NCI-H2196 (cell line): ENCODE data around the gene CHST3.
"Not testable (repeated sequence)": the region's sequence is repeated elsewhere in the genome, so short reads cannot be mapped to it uniquely, and the experiment has no call there.

Experiments
- DNase-seq: peaks from one replicate; lab custom pipeline; 2025; ENCODE audit not compliant: unreplicated experiment; lab: John Stamatoyannopoulos, UW

CHST3 gene

DNA sequence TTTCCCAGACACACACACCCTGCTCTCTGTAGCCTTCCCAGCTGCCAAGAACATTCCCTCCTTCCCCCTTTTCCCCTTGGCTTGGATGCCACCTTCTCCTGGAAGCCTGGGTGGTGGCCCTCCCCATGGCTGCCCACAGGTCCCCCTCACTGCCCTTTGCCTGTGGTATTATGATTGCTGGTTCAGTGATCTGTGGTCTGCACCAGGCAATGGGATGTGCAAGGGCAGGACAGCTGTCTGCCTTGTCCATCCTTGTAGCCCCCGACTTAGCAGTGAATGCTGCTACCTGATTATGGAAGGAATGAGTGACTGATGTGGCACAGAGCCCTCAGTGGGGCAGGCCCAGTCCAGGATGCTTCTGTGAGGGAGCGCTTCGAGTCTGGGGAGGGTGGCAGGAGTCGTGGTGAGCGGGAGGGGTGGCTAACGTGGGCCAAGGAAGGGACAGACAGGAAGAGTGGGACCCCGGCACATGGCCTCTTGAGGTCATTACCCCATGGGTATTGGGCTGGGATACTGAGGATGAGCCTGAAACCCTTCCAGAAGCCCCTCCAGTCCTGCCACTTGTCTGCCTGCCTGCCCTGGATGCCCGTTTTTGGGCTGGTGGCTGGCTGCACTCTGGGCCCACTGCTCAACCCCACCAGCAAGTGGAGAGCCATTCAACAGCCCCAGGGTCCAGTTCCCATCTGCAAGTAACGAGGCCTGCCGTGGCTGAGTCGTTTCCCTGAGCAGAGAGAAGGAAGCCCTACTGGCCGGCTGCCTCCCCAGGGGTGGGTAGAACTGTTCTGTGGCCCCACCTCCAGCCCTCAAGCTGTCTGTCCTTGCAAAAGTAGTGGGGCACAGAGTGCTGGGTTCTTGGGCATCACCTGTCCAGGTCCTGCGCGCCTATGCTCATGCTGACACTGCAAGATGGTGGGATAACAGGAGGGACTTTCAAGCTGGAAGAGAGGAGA lies 8.8 kb downstream of the CHST3 start:
- no peak for DNase-seq

GRCh38 chr10:71973777-71974488 lies 9.7 kb downstream of the CHST3 start:
- DNase-seq: no peak

DNA sequence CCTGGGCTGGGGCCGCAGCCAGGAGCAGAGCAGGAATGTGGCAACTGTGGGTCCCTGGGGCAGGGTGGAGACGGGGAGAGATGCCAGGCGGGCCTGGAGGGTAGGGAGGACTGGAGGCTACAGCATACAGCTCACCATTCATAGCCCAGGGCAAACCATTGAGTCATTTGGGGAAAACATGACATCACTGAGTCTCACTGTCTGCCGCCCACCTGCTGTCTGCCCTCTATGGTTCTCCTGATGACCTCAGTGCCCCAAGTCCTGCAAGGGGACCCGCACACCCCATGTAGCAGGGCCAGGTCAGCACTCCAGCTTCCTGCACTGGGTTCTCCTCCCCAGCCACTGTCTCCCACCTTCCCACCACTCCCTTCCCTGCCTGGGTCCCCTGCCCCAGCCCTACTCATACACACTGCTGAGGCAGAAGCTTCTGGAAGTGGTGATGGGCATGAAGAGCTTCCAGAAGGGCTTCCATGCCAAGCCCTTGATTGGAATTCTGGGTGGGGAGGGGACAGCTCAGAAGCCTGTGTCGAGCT lies 10.4 kb downstream of the CHST3 start:
- no peak for DNase-seq

DNA sequence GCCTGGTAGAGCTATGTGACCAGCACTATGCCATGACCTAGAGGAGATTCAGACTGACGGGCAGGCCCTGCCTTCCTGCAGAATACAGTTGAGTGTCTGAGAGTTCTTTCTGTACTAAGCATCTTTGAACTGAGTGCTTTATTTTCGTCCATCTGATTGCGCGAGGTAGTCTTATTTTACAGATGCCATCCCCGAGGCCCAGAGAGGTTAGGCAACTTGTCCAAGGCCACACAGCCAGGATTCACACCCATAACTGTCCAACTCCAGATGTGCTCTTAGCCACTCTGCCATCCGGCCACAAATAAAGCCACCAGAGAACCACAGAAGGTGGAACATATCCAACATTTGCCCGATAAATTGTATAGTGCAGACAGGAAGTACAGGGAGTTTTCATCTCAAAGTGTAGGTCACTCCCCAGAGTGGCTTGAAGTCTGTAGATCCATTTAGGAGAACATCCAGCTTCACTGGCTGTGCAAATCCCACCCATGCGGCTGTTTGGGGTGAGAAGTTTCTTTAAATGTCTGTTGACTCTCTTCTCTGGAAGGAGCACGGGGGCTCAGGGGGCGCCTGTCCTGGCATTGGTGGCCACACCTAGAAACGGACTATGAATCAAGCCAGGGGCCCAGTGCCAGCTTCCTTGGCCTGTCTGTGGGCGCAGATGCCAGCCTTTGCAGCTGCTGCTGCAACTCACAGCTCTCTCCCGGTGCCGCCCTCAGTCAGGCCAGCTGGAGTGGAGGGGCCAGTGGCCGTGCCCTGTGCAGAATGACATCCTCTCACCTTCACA lies 11.1 kb downstream of the CHST3 start:
- DNase-seq: peak; percentile 51

DNA sequence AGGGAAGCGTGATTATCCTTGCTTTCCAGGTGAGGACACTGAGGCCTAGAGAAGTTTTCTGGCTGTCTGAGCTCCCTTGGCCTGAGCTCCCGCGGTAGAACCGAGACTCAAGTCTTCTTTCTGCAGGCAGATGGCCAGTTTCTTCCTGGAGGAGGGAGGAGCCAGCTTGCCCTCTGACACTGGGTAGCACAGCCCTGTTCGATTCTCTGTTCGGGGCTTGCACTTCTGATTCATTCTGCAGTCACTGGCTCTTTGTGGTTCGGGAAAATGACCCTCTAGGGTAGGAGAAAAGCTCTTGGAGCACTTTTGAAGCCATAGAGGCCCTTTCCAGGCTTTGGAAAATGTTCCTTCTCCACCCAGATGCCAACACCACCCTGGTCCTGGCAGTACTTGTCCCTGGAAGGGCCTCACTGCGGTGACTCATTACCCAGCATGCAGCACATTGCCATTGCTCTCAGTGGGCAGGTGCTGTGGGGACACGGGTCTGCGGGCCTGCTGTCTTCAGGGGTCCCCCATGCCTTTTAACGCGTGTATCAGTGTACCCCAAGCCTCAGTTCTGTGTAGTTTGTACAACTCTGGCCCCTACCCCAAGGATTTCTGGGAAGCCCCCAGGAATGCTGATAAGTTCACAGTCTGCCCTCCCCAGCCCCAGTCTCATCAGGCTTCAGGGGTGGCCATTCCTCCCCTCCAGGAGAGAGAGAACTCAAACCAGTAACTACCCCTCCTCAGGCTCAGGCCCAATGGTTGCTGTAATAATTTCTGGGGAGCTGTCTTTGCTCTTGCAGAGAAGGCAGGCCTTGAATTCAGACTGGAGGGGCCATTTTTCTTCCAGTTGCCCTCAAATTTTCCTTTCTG lies 11.9 kb downstream of the CHST3 start:
- peak; percentile 51 for DNase-seq

DNA sequence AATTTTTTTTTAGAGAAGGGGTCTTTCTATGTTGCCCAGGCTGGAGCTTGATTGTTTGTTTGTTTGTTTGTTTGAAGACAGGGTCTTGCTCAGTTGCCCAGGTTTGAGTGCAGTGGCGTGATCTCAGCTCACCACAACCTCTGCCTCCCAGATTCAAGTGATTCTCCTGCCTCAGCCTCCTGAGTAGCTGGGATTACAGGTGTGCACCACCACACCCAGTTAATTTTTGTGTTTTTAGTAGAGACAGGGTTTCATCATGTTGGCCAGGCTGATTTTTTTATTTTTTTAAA lies 13.4 kb downstream of the CHST3 start:
- DNase-seq: not testable (repeated sequence)

GRCh38 chr10:71978476-71978875 lies 14.3 kb downstream of the CHST3 start:
- no peak for DNase-seq

GRCh38 chr10:71978988-71979691 lies 14.9 kb downstream of the CHST3 start:
- DNase-seq: no peak

GRCh38 chr10:71979692-71980062 lies 15.5 kb downstream of the CHST3 start:
- DNase-seq: no peak

GRCh38 chr10:71980181-71981014 lies 16.2 kb downstream of the CHST3 start:
- no peak for DNase-seq

DNA sequence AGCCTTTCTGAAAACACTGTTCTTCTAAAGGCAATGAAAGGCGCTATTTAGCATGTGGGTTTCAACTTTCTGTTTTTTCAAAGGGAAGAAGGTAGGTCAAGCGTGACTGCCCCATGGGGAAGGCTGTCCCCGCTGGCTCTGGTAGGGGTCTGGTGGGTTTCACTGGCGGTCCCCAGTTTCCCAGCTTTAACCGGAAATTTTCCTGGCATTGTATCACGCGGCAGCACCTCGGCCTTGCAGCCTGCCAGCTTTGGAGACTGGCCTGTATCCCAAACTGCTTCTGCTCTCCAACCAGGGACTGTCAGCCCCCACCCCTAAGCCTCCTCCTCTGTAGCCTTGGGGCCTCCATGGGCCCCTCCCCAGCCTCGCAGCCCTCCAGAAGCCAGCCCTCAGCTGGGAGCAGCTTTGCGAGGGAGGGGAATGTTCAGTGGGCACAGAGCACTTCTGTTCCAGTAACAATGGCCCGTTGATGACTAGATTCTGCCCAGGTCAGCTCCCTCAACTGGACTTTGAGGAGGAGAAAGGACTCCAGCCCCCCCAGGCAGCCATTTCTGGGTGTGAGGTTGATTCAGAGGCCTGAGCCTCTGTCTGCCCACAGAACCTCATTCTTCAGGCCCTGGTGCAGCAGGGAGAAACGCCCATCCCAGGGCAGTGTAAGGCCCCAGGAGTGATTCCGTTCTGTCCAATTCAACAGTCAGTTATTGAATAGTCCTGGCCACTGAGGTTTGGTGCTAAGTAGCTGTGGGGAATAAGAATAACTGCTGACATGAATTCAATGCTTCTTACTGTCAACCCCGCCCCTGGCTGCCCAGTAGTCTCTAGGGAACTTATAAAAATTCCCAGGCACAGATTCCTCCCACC lies 17.1 kb downstream of the CHST3 start:
- no peak for DNase-seq

GRCh38 chr10:71981876-71982230 lies 17.7 kb downstream of the CHST3 start:
- no peak for DNase-seq

GRCh38 chr10:71982269-71983178 lies 18.3 kb downstream of the CHST3 start:
- DNase-seq: no peak

DNA sequence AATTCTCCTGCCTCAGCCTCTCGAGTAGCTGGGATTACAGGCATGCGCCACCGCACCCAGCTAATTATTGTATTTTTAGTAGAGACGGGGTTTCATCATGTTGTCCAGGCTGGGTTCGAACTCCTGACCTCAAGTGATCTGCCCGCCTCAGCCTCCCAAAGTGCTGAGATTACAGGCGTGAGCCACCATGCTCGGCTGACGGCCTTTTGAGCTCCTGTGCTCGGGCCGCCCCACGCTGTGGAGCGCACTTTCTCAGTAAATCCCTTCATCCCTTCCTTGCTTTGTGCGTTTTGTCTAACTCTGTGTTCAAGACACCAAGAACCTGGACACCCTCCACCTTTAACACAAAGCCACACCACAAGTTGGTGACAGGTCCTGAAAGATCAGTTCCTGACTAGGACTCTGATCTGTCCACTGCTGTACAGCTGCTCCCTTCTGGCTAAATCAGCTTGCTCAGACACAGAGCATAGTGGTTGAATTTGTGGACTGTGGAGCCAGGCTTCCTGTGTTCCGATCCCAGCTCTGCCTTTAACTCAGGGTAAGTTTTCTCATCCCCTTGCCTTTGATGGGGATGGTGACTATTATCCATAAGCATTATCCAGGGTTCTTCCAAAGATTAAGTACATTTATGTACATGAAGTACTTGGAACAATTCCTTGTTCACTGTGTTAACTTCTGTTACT lies 20.1 kb downstream of the CHST3 start:
- no peak for DNase-seq

DNA sequence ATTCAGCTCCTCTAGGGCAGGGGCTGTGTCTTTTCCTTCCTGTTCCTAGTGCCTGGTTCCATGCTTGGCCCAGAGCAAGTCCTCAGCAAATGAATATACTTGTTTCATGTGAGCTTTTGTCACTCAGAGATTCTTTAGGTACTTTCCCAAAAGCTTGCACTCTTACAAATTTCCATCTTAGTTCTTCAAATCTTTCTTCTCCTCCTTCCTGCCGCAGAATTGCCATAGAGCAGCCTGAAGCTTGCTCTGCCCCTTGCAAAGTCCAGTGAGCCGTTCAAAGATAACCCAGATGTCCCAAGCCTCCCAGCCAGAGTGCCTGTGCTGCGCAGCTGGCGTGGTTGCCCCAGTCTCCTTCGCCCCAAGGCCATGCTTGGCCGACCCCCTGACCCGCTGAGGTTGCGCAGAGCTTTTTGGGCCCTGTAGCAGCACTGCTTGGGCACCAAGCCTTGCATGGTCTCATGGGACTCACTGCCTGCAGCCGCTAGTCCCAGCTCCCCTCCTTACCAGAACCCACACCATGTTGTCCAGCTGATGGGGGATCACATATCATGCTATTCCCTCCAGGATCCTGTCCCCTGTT lies 20.7 kb downstream of the CHST3 start:
- DNase-seq: no peak

- DNase-seq: no peak
These were observed 21.5 kb downstream of the CHST3 start for GRCh38 chr10:71985542-71986250.
